Esophagus squamous epithelium (tissue), 5 donors: ENCODE data around the gene UBE3B. TPM values are rescaled to one million over a fixed set of nuclear protein-coding genes. Genes with fewer than 3 reads are reported as not detected.

Experiments used
- DNase-seq: peaks from one replicate; lab custom pipeline; 2025; lab: John Stamatoyannopoulos, UW
- H3K27ac ChIP-seq, 4 donors: fragments of 200-600 bp; sonication (generic); one replicate each; pipeline ENCODE4 v1.5.1; 2016 to 2019; ENCODE audit warnings: mild to moderate bottlenecking in 1 of 4
- H3K27me3 ChIP-seq, 4 donors: fragments of 200-600 bp; sonication (generic); 1 replicate in 3 of 4; 2 replicates in 1 of 4; pipeline versions ENCODE4 v1.5.1 to v1.6.0; 2017 to 2021; ENCODE audit warnings: antibody characterized with exemption in 1 of 4
- H3K36me3 ChIP-seq, 3 donors: fragments of 200-600 bp; sonication (generic); one replicate each; pipeline ENCODE4 v1.5.1; 2016 to 2019
- H3K4me1 ChIP-seq, 3 donors: fragments of 200-600 bp; sonication (generic); one replicate each; pipeline ENCODE4 v1.5.1; 2017 to 2019
- H3K4me3 ChIP-seq, 4 donors: fragments of 200-600 bp; sonication (generic); 1 replicate in 3 of 4; 2 replicates in 1 of 4; pipeline ENCODE4 v1.5.1; 2016 to 2019; ENCODE audit warnings: mild to moderate bottlenecking in 2 of 4, moderate library complexity in 1 of 4
- H3K9me3 ChIP-seq, 3 donors: fragments of 200-600 bp; sonication (generic); one replicate each; pipeline ENCODE4 v1.5.1; 2016 to 2019
- POLR2A ChIP-seq, 4 donors: fragments of 450-650 bp; IDR thresholded peaks; one replicate each; pipeline ENCODE4 v1.6.1; 2017; ENCODE audit warnings: antibody characterized with exemption in 4 of 4, mild to moderate bottlenecking in 4 of 4, moderate library complexity in 3 of 4
- WGBS, 2 donors: methylation state at CpG; one replicate each; pipeline ENCODE4 v1.1.5; 2018; 5-methylcytosine and 5-hydroxymethylcytosine counted together
- intact Hi-C: fragments of 100-400 bp; cut with DNase I; formaldehyde crosslinking; loops from one replicate; pipeline ENCODE4 v1.15.0; 2022
- total RNA-seq, 4 donors: library from RNA; depleted of rRNA; stranded (reverse); fragments of >200 nt; gene quantifications; one replicate each; pipeline ENCODE4 v1.1.0, GENCODE V29; 2016
- TF ChIP-seq, protein P1 (sequence below), 6 experiments: fragments of 450-650 bp in 4 of 6; fragments of 200-600 bp in 2 of 6; sonication (generic) in 2 of 6; IDR thresholded peaks; one replicate each; pipeline ENCODE4 v1.5.1; 2016 to 2019; ENCODE audit warnings: antibody characterized with exemption in 6 of 6, mild to moderate bottlenecking in 4 of 6, moderate library complexity in 4 of 6
- donor health status: DM: yes; HTN: yes; CAD: no.

The UBE3B gene
- total RNA-seq, 4 donors from 2014 or later: 31.7 to 48.7 (median 37.6) TPM

DNA sequence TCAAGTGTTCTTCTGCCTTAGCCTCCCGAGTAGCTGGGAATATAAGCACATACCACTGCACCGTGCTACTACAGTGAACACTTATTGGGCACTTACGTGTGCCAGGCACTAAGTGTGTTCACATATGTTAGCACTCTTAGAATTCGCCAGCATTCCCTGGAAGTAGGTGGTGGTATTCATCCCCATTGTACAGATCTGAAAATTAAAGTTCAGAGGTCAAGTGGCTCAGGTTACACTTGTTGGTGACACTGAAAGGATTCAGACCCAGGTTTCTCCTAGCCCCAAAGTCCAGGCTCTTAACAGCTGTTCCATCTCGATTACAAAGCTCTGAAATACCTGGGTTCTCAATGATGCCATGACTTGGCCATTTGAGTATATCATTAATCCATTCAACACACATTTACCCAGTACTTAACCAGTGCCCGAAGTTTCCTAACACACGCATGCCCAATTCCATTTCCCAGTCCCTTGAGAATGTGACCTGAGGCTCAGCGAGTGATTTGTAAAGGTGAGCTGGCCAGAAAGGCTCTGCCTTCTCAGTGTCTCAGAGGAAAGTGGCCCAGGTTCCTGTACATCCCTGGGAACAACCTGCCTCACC is 101.0 kb downstream of the UBE3B start:
- Histone ChIP-seq H3K36me3 (peaks cover 7 to 83% (median 21%) of the 10 kb centered on the region in 3 donors), H3K4me1 (peaks cover 0 to 49% (median 5%) of the 10 kb centered on the region in 3 donors), H3K4me3 (no peak overlapping the region), H3K27me3 (no peaks in the 10 kb centered on the region), H3K27ac (no peak overlapping the region), H3K9me3 (no peaks in the 10 kb centered on the region)
- no peak for TF ChIP-seq POLR2A (IDR thresholded peaks at IDR 0.05)
- TF ChIP-seq, protein P1, sequence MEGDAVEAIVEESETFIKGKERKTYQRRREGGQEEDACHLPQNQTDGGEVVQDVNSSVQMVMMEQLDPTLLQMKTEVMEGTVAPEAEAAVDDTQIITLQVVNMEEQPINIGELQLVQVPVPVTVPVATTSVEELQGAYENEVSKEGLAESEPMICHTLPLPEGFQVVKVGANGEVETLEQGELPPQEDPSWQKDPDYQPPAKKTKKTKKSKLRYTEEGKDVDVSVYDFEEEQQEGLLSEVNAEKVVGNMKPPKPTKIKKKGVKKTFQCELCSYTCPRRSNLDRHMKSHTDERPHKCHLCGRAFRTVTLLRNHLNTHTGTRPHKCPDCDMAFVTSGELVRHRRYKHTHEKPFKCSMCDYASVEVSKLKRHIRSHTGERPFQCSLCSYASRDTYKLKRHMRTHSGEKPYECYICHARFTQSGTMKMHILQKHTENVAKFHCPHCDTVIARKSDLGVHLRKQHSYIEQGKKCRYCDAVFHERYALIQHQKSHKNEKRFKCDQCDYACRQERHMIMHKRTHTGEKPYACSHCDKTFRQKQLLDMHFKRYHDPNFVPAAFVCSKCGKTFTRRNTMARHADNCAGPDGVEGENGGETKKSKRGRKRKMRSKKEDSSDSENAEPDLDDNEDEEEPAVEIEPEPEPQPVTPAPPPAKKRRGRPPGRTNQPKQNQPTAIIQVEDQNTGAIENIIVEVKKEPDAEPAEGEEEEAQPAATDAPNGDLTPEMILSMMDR (IDR thresholded peaks at IDR 0.05): no peak
- 88 to 94% methylated on average over 8 of the region's 8 CpGs for whole genome bisulfite sequencing, 2 donors
- DNase-seq: no peak
- intact Hi-C loops: no loop called here

DNA sequence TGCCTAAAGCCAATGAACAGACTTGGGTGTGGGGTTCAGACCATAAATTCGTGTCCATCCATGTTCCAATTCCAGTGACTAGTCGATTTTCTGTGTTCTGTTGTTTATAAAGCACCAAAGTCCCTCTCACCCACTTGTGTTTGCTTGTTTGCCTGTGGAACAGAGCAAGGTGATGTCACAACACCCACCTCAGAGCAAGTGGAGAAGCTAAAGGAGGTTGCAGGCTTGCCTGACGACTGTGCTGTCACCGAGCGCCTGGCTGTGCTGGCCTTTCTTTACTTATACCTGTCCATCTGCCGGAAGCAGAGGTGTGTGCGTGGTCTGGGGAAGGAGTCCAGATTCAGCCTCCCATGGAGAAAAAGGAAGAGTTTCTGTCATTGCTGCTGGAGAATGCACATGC is 102.2 kb downstream of the UBE3B start:
- intact Hi-C loops: no loop called here
- Histone ChIP-seq H3K4me1 (peaks cover 0 to 41% (median 4%) of the 10 kb centered on the region in 3 donors), H3K27me3 (no peaks in the 10 kb centered on the region), H3K4me3 (no peak overlapping the region), H3K9me3 (no peaks in the 10 kb centered on the region), H3K36me3 (peaks cover 7 to 94% (median 21%) of the 10 kb centered on the region in 3 donors), H3K27ac (no peak overlapping the region)
- no peak for DNase-seq
- WGBS, 2 donors: 80 to 89% methylated on average over 6 to 7 of the region's 7 CpGs
- TF ChIP-seq POLR2A (IDR thresholded peaks at IDR 0.05): no peak
- TF ChIP-seq, protein P1 (IDR thresholded peaks at IDR 0.05): no peak

DNA sequence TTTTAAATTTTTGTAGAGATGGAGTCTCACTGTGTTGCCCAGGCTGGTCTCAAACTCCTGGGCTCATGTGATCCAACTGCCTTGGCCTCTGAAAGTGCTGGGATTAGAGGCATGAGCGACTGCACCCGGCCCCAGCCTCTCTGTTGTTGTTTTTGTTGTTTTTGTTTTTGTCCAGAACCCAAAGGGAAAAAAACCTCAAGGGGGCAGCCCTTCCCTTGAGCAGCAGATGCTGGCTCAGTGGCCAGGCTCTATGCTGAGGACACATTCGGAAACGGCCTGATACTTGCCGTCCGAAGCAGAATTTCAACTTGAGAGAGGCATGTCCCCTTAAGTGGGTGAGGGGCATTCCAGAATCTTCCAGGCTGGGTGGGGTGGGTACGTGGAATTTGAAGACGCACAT is 102.8 kb downstream of the UBE3B start:
- no peaks in the 10 kb centered on the region for H3K9me3 ChIP-seq

DNA sequence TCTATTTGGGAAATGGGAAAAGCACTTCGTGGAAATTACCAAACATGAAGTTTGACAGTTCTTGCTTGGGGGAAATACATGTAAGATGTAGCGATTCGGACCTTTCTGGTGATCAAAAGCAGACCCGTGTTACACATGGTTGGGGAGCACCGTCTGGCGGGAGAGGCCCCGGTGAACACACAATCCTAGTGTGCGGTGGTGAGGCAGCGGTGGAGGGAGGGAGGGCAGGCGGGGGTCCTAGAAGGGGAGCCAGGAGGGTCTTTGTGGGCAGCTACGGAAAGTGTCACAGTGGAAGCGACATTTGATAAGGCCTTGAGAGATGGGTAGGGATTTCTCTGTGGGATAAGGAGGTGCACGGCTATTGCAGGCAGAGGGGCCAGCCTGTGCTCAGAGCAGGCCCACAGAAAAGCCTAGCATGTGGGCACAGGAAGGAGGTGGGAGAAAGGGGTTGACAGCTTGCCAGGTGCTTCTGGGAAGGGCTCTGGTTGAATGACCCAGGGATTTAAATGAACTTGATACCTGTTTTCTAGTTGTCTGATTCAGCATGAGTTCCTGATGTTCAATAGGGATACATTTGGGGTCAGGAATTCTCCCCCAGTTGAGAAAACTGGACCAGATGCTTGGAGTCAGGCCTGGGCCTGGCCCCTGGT is 103.4 kb downstream of the UBE3B start:
- Histone ChIP-seq H3K36me3 (peaks cover 7 to 95% (median 21%) of the 10 kb centered on the region in 3 donors), H3K27ac (peak overlapping the region in 2 of 4 donors; percentile 63 to 64), H3K27me3 (no peaks in the 10 kb centered on the region), H3K4me1 (peaks cover 0 to 29% (median 0%) of the 10 kb centered on the region in 3 donors), H3K9me3 (no peaks in the 10 kb centered on the region), H3K4me3 (no peak overlapping the region)
- intact Hi-C loops: no loop called here
- 93 to 94% methylated on average over 13 of the region's 13 CpGs for WGBS, 2 donors
- DNase-seq: no peak
- TF ChIP-seq, protein P1 (IDR thresholded peaks at IDR 0.05): no peak
- no peak for TF ChIP-seq POLR2A (IDR thresholded peaks at IDR 0.05)

More for the DNA sequence above, 102.8 kb downstream of the UBE3B start:
- TF ChIP-seq, protein P1 (IDR thresholded peaks at IDR 0.05): no peak
- no peak for TF ChIP-seq POLR2A (IDR thresholded peaks at IDR 0.05)
- 85 to 86% methylated on average over 5 to 7 of the region's 8 CpGs for WGBS, 2 donors
- no peaks in the 10 kb centered on the region for H3K27me3 ChIP-seq
- peaks cover 7 to 95% (median 21%) of the 10 kb centered on the region in 3 donors for H3K36me3 ChIP-seq
- intact Hi-C loops: no loop called here
- DNase-seq: no peak
- peaks cover 0 to 35% (median 0%) of the 10 kb centered on the region in 3 donors for H3K4me1 ChIP-seq
- H3K27ac ChIP-seq: no peak overlapping the region
- no peak overlapping the region for H3K4me3 ChIP-seq

DNA sequence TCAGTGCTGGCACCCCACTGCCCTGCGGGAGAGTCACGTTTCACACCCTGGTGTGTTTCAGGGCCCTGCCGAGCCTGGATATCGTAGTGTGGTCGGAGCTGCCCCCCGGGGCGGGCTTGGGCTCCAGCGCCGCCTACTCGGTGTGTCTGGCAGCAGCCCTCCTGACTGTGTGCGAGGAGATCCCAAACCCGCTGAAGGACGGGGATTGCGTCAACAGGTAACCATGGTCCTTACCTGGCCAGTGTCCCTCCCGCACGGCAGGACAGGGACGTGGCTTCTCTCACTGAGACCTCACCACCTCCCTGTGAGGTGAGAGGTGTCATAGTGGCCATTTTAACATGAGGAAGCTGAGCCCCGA is 103.9 kb downstream of the UBE3B start:
- WGBS, 2 donors: 81% methylated on average over 3 of the region's 18 CpGs; no CpG with 5 or more reads in 1 of the 2 donors
- TF ChIP-seq POLR2A (IDR thresholded peaks at IDR 0.05): no peak
- TF ChIP-seq, protein P1 (IDR thresholded peaks at IDR 0.05): no peak
- DNase-seq: no peak
- Histone ChIP-seq H3K27me3 (no peaks in the 10 kb centered on the region), H3K9me3 (no peaks in the 10 kb centered on the region), H3K36me3 (peaks cover 7 to 95% (median 22%) of the 10 kb centered on the region in 3 donors), H3K4me1 (peaks cover 0 to 24% (median 0%) of the 10 kb centered on the region in 3 donors), H3K27ac (peak overlapping the region; percentile 21 to 64 (median 44)), H3K4me3 (no peak overlapping the region)
- intact Hi-C loops: no loop called here
